NOMO-1 (cell line): ENCODE data around the gene FTO.
"Not testable (repeated sequence)": the region's sequence is repeated elsewhere in the genome, so short reads cannot be mapped to it uniquely, and the experiment has no call there.

Experiments used
- DNase-seq, 2 experiments: peaks; one replicate each; lab custom pipeline; 2025; ENCODE audit not compliant: unreplicated experiment in 2 of 2; lab: John Stamatoyannopoulos, UW

The FTO gene

DNA sequence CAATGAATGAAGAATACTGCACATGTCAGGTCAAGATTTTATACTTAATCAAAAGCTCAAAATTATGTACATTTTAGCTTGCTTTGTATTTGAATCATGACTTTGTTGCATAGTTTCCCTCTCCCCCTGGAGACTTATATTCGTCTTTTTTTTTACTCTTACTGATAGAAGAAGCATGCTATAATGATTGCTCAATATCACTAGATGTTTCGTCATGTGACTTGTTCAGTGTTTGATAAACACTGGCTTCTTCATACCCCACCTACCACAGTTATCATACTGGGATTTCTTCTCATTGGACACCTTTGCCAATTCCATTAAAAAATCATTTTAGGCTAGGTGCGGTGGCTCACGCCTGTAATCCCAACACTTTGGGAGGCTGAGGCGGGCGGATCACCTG lies 148.7 kb downstream of the FTO start:
- peak in 1 of 2 experiments; percentile 7 for DNase-seq

DNA sequence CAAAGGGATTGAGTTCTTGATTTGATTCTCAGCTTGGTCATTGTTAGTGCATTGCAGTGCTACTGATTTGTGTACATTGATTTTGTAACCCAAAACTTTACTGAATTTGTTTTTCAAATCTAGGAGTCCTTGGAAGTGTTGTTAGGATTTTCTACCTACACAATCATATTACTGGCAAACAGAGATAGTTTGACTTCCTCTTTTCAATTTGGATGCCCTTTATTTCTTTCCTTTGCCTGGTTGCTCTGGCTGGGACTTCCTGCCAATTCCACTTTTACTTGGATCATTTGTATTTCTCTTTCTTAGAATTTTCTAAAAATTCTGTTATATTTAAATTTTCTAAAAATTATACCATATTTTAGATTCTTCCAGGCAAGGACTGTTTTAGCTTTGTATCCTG lies 151.1 kb downstream of the FTO start:
- no peak for DNase-seq

DNA sequence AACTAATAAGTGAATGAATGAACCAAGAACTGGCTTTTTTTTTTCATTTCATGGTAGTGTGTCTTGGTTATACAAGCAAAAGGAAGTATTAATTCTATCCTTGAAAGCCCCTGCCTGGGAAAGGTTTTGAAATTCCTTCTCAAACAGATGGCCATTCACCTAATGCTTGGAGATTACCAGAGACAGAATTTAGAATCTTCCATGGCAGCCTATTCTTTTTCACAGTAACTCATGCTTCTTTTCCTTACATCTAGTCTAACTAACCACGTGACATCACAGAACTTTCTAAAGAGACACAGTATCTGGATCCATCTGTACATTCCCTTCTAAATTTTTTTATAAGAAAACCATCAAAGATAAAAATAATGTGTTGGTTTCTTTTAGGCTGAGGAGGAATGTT lies 151.6 kb downstream of the FTO start:
- DNase-seq: no peak

DNA sequence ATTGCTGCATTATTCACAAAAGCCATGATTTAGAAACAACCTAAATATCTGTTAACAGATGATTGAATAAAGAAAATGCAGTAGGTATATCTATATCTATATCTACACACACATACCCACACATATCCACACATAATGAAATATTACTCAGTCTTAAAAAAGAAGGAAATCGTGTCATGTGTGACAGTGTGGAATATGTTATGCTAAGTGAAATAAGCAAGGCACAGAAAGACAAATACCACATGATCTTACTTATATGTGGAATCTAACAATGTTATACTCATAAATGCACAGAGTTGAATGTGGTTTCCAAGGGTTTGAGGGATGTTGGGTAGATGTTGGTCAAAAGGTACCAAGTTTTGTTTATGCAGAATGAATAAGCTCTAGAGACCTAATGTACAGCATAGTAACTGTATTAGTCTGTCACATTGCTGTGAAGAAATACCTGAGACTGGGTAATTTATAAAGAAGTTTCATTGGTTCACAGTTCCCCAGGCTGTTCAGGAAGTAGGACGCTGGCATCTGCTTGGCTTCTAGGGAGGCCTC lies 156.1 kb downstream of the FTO start:
- no peak for DNase-seq

DNA sequence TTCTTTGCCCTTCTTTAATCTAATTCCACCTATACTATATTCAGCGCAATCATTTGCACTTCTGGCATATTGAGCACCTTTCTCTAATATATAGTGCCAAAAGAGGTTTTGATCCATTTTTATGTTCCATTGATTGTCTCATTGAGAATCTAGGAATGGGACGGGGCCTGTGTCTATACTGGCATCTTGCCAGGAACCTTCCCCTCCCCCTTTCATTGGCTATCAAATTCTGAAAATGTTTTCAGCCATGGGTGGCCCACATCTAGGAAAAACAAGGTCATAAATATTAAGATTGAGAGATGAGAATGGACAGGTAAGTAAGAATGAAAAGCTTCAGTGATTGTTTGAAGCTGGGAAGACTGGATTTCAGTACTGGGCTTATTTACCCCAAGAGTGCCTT lies 159.9 kb downstream of the FTO start:
- DNase-seq: no peak

DNA sequence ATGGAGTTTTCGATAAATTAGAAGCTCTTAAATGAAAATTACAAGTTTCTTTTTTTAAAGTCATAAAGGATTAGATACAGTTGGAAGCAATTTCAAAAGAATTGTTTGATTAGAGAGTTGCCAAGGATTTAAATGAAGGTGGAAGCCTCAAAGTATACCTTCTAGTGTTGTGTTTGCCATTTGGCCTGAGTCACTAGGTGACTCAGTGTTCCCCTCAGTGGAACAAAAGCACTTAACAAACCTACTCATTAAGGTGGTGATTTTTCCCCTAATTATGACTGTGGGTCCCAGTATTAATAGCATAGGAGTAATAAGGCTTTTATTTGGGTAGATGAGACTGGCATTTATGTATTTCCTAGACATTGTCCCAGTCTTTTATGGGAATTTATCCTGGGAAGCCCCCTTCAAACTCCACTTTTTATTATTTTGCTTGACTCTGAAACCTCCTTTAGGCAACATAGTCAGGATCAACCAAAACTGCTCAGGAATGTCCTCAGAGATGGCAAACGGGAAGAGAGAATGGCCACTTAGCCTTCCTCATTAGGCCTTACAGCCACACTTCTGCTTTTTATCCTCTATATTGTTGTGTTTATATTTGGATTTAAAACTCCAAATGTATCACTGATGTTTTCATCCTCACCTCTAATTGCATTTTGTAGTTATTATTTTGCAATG lies 161.0 kb downstream of the FTO start:
- DNase-seq: peak in 1 of 2 experiments; percentile 77

DNA sequence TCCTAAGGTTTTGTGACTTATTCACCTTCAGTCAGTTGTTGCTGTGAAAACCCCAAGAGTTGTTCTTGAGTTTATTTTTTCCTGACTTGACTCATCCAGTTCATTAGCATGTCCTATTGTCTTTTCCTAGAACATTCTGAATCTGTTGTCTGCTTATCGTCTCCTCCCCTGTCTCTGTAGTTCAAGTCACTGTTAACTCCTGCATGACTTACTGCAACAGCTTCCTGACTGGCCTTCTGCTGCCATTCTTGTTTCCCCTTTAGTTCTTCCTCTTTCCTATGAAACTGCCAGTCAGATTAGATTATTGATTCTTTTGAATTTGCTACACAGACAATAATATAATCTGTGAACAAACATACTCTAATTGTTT lies 161.5 kb downstream of the FTO start:
- peak; percentile 60 to 94 for DNase-seq

DNA sequence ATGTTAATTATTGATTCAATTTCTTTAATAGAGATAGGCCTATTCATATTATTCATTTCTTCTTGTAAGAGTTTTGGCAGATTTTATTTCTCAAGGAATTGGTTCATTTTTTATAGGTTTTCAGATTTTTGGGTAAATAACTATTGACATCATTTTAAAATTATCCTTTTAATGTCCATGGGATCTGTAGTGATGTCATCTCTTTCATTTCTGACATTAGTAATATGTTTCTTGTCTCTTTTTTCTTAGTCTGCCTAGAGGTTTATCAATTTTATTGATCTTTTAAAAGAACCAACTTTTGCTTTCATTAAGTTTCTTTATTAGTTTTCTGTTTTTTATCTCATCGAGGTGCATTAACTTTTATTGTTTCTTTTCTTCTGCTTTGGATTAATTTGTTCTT lies 162.6 kb downstream of the FTO start:
- DNase-seq: no peak

DNA sequence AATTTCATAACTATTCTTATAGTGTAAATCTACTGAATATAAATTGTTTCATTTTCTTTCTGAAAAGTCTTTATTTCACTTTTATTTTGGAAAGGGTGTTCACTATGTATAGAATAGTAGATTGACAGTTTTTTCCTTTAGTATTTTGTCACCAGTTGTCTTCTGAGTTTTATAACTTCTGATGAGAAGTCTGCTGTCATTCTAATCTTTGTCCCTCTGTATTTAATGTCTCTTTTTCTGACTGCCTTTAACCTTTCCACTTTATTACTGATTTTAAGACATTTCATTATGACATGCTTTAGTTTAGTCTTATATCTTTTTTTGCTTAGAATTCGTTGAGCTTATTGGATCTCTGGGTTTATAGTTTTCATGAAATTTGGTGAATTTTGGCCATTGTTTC lies 166.9 kb downstream of the FTO start:
- no peak for DNase-seq

DNA sequence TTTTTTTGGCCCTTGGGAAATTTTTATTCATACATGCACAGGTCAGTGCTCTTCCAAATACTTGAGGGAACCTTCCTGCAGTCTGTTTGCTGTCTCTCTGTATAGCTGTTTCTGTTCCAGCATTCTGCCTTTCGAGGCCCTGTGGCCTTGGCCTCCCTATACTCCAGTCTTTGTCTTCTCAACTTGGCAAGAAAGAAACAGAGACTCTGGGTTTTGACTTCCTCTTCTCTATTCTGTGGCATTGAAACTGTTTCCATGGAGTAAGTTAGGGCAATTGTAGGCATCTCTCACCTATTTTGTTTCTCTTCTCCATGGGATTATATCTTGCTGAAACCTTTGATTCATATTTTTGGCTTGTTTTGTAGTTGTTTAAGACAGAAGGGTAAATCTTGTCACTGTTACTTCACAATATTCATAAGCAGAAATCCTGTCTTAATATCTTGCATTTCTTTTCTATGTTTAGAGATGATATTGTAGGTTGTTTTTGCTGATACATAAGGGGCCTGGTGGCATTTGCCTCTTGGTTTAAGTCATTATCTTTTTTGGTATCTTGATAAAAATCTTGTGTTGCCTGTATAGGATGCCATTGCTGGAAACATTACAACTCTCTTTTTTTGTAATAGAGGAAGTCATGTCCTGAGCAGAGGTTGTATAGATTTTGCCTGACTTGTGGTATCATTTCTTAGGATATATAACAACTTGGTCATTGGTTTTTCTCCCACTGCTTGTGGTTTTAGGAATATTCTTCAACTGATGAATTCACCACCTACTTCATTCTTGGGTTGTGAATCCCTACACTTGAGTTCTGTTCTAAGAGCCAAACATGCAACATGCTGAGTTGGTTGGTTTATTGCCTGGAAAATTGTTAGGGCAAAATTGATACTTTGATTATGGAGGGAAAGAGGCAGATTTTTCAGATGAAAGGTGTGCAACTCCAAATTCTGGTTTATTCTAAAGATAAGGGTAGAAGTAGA lies 168.6 kb downstream of the FTO start:
- peak in 1 of 2 experiments; percentile 21 for DNase-seq

DNA sequence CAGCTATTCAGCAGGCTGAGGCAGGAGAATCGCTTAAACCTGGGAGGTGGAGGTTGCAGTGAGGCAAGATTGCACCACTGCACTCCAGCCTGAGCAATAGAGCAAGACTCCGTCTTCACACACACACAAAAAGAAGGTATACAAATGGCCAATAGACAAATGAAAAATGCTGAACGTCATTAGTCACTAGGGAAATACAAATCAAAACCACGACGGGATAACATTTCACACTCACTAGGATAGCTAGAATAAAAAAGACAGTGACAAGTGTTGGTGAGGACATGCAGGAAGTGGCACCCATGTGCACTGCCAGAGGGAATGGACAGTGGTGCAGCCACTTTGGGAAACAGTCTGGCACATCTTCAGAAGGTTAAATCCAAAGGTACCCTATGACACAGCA lies 172.9 kb downstream of the FTO start:
- no peak for DNase-seq

DNA sequence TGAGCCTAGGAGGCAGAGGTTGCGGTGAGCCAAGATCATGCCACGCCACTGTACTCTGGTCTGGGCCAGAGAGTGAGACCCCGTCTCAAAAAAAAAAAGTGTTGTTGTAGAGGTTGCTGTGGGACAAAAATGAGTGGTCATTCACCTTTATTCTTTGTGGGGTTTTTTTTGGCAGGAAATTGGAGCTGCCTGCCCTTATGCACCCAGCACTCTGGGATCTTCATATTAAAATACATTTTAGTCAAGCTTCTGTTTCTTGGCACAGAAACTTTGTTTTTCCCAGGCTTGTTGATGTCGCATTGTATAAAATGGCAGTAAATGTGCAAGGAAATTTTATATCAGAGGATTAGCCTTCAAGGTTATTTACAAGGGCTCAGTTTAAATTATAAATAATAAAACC lies 174.3 kb downstream of the FTO start:
- DNase-seq: no peak

DNA sequence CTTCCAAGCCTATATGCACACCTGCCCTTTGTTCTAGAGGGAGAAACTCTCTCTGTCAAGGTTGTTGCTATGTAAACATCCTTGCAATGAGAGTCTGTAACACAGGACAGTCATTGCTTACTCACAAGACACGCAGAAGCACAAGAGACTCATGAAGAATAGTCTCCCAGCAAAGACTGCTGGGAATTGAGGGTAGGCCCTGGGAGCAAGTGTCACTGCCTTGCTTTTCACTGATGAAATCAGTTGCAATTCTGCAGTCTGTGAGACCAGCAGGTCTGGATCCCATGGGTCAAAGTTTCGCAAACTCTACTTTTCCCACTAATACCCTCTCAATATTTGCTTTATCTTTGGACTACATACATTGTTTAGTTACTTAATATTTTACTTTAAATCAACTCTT lies 177.4 kb downstream of the FTO start:
- DNase-seq: no peak

DNA sequence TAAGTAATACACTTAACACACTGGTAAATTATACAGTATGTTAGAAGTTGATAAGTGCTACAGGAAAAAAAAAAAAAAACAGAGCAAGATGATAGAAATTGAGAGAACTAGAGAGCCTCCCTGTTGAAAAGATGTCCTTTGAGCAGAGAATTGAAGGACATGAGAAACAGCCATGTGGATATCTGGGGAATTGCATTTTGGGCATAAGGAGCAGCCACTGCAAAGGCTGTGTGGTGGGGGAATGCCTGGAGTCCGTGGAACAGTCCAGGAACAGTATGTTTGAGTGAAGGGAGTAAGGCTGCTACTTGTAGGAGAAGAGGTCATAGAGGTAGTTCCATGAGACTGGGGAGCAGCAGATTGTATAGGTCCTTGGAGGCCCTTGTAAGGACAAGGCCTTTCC lies 178.4 kb downstream of the FTO start:
- DNase-seq: no peak

DNA sequence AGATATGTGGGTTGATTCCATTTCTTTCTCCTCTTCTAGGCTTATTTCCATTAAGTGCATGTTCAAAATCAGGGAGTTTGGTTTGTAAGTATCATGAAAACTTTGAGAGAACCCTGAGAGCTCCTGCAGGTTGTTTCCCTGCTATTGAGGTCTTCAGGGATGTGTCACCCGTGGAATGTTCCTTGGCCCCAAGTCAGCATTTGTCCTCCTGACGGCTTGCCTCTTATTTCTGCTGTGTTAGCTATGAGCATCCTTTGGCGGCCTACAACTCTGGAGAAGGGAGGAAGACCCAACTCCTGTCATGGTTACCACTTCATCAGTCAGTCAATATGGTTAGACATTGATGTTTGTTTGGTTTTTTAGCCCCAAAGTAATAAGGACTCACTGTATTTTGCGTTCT lies 180.8 kb downstream of the FTO start:
- DNase-seq: no peak

DNA sequence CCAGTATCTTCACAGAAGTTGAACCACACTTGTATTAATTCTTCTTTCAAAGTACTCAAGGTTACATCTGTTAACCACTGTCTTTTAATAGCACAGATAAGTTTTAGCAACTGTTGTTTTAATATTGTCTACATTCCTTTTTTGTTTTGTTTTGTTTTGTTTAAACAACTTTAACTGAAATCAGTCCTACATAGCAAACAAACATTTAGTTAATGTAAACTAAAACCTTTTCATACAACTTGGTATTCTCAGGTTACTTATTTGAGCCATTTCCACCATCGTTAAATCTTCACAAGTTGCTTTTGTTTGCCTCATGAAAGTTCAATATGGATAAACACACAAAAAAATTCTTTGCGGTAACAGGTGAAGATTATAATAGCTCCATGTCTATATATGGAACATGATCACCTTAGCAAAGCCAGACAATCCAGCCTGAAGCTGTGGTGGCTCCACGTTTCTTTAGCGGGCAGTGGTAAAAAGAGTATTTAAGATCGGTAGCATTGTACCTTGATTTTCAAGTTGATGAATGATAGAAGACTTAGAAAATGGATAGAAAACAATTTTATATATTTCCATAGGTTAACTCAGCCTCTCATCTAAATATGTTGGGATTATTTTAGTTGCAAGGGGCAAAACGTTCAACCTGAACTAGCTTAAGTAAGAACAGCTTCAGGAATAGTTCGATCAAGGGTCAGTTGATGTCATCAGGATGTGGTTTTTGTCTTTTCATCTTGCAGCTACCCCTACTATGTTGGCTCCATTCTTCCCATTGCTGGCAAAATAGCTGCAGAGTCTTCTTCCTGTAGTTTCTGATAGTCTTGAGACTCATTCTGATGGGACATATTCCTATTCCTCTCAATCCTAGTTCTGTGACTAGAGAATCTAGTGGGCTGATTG lies 182.8 kb downstream of the FTO start:
- no peak for DNase-seq

DNA sequence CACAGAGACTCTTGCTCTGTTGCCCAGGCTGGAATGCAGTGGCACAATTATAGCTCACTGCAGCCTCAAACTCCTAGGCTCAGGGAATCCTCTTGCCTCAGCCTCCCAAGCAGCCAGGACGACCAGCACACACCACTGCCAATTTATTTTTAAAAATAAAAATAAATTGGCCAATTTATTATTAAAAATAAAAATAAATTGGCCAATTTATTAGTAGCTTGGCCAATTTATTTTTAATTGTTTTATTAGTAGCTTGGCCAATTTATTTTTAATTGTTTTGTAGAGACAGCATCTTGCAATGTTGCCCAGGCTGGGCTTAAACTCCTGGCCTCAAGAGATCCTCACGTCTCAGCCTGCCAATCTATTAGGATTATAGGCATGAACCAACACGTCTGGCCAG lies 184.3 kb downstream of the FTO start:
- DNase-seq: no peak

DNA sequence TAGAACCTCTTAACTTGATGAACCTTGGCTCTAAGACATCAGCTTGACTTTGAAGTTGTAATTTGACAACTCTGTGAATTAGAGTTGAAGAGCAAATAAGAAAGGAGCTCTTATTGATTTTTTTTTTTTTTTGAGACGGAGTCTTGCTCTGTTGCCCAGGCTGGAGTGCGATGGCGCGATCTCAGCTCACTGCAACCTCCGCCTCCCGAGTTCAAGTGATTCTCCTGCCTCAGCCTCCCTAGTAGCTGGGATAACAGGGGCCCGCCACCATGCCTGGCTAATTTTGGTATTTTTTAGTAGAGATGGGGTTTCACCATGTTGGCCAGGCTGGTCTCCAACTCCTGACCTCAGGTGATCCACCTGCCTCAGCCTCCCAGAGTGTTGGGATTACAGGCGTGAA lies 186.9 kb downstream of the FTO start:
- not testable (repeated sequence) for DNase-seq

DNA sequence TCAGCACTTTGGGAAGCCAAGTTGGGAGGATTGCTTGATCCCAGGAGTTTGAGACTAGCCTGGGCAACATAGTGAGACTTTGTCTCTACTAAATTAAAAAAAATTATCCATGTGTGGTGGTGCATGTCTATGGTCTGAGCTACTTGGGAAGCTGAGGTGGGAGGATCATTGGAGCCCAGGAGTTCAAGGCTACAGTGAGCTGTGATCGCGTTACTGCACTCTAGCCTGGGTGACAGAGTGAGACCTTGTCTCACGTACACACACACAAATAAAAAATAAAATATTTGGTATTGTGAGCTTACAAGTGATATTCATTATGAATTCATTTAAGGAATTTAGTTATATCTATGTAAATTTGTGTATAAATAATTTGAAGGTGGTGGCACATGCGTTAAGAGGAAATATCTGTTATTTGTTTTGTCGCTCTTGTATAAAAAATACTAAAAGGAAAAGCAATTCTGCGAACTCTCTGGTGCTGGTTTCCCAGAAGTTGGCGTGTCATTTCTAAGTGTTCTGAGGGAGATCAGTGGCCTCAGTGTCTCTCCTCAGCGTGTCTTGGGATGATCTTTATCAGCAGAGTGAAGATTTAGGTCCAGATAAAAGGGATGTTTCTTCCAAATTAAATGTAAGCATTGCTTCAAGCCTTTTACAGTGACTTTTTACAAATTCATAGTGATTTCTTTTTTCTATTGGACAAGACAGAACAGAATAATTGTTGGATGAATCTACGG lies 187.6 kb downstream of the FTO start:
- no peak for DNase-seq

DNA sequence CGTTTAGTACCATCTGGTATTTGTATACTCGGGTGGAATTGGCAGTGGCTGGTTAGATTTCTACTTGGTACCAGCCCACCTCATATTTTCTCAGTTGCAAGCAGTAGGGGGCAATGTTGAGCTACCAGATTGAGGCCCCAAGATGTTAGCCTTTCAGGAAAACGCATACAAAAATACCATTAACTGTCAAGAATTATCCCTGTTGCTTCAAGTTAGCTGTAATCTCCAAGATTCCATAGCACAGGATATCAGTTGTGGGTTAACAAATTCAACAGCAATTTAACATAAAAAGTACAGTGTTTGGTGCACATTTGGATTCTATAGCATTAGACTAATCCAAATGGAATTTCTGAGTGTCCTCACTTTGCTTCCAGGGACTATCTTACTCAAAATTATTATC lies 188.2 kb downstream of the FTO start:
- DNase-seq: peak; percentile 43 to 49
